ENCODE data around the gene ALG10B.
"Not testable (repeated sequence)": the region's sequence is repeated elsewhere in the genome, so short reads cannot be mapped to it uniquely, and the experiment has no call there.

ALG10B gene, protein sequence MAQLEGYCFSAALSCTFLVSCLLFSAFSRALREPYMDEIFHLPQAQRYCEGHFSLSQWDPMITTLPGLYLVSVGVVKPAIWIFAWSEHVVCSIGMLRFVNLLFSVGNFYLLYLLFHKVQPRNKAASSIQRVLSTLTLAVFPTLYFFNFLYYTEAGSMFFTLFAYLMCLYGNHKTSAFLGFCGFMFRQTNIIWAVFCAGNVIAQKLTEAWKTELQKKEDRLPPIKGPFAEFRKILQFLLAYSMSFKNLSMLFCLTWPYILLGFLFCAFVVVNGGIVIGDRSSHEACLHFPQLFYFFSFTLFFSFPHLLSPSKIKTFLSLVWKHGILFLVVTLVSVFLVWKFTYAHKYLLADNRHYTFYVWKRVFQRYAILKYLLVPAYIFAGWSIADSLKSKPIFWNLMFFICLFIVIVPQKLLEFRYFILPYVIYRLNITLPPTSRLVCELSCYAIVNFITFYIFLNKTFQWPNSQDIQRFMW

DNA sequence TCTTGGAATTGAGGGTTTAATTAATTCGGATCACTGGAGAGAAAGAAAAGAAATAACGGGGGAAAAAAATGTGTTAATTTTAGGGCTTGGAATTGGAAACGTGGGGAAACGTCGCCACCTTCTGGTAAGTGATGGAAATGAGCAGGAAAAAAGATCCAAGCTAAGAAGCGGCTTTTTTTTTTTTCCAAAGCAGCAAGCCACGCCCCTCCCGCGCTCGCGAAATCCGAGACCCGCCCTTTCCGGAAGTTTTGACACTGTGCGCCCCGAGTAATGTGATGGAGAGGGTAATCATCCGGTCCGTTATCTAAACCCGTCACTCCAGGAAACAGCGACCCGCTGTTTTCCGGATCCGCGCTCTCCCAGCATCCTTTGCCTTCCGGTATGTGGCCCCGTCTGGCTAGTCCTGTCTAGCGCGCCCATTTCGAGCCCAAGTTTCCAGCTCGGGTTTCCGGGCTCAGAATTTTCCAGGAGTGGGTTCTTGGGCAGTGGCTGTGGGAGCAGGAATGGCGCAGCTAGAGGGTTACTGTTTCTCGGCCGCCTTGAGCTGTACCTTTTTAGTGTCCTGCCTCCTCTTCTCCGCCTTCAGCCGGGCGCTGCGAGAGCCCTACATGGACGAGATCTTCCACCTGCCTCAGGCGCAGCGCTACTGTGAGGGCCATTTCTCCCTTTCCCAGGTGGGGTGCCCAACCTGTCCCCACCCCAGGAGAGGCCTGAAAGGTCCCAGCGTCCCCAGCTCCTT lies at the start of gene ALG10B:
ALG10B (plus strand) TSS at position 384 of the 739 bp plus-strand sequence; CDS start at position 504, 120 bp downstream.
- DNase-seq, result peak; percentile 96 to 99 (median 98)

DNA sequence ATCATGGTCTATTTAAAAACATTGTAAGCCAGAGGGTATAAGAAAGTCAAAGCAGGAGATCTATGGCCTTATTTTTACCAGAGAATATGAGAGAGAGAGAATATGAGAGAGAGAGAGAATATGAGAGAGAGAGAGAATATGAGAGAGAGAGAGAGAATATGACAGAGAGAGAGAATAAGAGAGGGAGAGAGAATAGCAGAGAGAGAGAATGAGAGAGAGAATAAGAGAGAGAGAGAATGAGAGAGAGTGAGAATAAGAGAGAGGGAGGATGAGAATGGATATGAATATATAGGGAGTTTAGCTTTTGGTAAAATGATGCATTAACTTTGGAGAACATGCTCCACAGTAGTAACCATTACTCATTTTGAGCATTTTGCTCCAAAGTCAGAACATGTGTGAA lies 48.0 kb upstream of the ALG10B start:
- DNase-seq, result no peak

DNA sequence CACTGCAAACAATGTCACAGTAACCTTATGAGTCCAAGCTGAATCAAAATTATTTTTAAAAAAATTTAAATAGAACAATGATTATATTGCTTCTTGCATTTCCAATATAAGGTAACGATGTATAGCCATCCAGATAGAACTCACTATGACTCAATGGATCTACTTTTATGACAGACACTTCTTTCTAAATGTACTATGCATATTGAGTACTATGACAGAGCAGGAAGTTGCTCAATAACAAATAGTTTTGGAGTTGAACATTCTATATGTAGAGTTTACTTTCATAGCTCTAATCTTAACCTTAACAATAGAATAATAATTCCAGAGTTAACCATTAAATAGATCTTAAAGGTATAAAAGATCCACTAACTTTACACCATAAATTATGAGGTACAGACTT lies 46.7 kb upstream of the ALG10B start:
- no peak for DNase-seq

DNA sequence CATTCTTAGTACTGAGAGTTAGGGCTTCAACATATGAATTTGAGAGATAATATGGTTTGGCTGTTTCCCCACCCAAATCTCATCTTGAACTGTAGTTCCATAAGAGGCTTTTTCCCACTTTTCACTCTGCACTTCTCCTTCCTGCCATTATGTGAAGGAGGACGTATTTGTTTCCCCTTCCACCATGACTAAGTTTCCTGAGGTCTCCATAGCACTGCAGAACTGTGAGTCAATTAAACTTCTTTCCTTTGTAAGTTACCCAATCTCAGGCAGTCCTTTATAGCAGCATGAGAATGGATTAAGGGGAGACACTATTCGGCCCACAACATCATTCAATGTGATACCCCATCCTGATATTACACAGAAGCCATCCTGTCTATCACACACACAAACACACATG lies 36.8 kb upstream of the ALG10B start:
- no peak for DNase-seq

DNA sequence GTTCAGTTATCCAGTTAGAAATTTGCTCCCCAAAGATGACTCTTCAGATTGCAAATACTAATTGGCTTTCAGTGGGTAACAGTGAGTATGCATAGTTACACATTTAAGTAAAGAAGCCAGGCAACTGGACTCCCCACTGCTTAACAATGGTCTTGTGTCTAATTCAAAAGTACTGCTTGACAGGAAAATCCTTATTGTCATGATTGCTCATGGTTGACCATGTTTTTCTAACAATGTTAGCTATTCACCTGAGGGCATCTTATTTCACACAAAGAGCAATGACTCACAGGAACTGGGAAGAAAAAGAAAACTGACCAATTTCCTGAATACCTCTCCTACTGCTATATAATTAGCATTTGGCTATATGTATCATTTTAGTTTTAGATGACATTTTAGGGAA lies 33.7 kb upstream of the ALG10B start:
- no peak for DNase-seq

DNA sequence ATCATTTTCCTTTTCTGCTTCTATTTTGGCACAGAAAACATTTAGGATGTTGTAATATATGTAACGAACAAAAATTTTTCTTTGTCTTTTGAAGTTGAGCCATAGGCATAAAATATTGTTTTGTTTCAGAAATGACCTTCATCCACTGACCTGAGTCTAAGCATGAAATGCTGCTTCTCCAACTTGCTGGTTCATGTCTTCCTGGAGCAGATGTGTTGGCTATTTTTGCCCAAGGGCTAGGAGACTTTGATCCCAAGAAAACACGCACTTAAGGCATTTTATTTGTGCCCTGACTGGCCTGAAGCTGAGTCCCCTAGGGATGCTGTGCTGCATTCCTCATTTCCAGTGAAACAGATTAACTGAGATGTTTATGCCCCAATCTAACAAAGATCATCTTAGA lies 27.2 kb upstream of the ALG10B start:
- no peak for DNase-seq

DNA sequence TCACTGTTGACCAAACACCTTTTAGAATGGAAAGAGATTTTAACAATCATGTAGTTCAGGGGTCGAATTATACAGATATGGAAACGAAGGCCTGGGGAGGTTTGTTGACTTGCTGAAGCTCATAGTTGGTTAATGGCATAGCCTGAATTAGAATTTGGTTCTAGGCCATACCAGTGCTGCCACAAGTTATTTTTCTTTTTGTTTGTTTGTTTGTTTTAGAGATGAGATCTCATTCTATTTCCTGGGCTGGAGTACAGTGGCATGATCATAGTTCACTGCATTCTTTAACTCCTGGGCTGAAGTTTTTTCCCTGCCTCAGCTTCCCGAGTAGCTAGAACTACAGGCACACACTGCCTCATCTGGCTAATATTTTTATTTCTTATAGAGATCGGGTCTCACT lies 25.4 kb upstream of the ALG10B start:
- DNase-seq, result no peak

DNA sequence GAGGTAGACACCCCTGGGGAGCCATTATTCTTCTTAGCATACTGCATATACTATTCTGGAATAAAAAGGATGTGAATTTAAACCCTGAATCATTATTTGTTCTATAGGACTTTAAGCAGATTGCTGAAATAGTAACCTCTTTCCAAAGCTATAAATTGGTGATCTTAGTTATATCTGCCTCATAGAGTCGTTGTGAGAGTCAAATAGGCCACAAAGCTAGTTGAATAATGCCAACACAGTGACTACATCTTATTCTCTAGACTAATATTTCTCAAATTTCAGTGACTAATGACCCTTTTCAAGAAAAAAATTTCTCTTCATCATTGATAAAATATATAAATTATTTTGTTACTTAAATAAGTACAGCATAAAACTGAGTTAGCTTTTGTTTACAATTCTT lies 13.6 kb upstream of the ALG10B start:
- not testable (repeated sequence) for DNase-seq

DNA sequence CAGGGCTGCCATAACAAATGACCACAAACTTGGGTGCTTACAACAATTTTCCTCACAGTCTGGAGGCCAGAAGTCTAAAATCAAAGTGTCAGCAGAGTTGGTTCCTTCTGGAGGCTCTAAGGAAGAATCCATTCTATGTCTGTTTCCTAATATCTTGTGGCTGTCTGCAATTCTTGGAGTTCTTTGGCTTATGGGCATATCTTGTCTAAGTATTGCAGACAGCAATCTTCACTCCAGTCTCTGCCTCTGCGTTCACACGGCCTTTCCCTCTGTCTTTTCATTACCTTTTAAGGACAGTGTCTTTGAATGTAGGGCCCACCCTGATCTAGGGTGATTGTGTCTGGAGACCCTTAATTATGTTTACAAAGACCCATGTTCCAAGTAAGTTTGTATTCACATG lies 5.4 kb downstream of the ALG10B start:
- DNase-seq, result not testable (repeated sequence)

DNA sequence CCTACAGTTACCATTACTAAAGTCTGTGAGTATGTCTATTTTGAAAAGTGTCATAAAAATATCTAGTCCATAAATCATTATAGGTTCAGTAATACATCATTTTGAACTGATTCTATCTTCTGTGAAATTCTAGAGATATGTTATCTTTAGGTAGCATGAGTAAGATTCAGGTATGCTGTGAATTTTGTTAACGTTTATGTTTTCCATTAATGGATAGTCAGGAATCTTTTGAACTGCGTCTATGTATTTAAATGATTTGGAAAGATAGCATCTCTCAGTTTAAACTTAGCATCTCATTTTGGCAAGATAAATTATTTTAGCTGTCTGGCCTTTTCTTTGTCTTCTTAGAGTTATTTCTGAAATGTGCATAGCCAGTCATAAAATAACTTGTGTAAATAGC lies 8.3 kb downstream of the ALG10B start:
- no peak for DNase-seq

DNA sequence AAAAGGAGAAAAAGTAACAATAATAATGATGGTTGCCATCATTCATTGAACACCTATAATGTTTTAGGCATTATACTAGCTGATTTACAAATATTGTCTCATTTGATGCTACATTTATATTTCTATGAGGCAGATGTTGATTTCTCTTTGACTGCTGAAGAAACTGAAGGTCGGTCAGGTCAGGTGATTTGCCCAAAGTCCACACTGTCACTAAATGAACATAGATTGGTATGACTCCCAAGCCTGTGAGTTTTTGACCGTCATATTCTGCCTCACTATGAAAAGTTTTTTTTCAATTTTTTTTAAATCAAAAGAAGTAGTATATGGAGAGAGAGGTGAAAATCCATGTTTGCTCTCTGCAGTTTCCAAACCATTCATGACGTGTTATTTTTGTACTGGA lies 10.8 kb downstream of the ALG10B start:
- DNase-seq, result no peak

DNA sequence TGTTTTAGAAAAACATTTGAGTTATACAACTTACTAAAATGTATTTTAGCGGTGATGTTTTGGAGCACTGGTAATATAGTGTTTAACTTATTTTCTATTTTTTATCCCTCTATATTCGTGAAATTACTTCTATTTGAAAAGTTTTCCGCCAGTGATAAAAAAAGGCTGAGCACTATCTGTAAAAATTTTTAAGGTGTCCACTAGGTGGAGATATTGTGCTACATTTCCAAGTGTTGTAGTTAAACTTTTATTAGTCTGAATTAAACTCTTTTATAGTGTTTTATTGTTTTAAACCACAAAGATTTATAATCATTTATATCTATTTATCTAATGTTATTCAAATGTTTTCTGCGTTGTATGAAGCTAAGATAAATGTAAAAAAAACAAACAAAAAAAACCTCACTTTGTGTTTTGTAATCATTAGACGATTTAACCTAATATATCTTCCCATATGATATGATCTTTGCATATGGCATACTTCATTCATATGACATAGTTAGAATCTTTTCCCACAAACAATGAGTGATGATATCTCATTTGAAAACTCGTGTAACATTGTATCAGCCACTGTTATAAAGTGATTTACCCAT lies 11.8 kb downstream of the ALG10B start:
- DNase-seq, result peak; percentile 51 to 79 (median 70)

DNA sequence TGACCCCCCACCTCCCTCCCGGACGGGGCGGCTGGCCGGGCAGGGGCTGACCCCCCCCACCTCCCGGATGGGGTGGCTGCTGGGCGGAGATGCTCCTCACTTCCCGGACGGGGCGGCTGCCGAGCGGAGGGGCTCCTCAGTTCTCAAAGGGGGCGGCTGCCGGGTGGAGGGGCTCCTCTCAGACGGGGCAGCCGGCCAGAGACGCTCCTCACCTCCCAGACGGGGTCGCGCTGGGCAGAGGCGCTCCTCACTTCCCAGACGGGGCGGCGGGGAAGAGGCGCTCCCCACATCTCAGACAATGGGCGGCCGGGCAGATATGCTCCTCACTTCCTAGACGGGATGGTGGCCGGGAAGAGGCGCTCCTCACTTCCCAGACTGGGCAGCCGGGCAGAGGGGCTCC lies 13.8 kb downstream of the ALG10B start:
- not testable (repeated sequence) for DNase-seq

DNA sequence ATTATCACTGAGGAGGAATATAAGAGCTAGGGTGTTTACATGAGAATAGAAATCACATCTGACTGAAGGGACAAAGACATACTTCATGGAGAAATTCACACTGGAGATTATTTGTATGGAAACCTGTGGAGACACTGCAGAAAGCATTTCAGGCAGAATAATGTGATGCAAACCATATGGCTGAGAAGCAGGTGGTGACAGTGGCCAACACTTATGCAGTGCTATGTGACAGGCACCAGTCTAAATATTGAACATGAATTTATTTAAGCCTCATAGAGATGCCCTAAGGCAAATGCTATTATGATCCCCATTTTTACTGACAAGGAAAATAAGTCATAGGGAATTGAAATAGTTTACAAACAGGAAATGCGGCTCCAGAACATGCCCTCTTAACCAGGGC lies 16.2 kb downstream of the ALG10B start:
- DNase-seq, result no peak

DNA sequence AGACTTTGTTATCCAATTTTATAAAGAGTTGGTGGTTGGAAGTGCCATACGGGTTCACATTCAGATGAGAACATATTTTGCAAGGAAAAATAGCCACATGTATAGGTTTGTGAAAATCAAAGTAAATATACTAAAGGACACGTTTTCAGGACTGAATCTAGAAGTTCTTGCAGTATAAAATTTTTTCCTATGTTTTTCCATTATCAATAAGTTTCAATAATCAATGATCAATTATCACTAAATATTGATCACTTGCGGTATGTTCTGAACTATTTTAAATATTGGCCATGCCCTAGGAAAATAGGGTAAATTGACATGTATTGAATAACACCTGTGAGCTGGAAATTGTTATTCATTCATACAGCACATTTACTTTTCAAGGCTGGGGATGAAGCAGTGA lies 25.9 kb downstream of the ALG10B start:
- DNase-seq, result no peak

DNA sequence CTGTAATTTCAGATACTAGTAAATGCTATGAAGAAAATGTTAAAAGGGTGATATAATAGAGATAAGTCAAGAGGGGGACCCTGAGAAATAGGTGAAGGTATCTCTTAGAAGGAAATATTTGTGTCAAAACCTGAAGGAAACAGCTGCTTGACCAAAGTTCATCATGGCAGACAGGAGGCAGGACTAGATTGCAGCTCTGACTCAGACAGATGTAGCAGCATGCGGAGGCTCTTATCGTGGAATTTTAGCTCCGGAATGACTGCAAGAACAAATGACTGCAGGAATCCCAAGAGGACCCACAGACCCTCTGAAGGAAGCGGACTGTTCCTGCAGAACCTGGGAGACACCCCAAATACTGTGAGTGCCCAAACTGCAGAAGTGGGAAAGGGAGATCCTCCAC lies 26.7 kb downstream of the ALG10B start:
- not testable (repeated sequence) for DNase-seq

DNA sequence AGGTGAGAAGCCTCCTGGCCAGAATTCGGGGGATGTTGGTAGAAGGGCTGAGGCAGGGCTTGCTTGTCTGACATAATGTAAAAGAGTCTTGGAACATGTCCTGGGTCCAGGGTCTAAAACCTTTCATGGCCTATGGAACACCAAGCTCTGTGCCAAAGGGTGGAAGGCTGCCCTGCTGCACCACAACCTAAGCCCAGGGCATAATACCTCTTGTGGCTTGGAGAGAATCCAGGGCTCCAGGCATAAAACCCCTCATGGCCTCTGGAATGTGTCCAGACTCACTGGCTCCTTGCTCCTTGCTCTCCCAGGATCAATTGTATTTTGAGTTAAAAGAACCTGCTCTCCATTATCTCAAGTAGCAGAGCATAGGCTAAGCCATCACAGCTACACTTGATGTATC lies 27.3 kb downstream of the ALG10B start:
- DNase-seq, result not testable (repeated sequence)

DNA sequence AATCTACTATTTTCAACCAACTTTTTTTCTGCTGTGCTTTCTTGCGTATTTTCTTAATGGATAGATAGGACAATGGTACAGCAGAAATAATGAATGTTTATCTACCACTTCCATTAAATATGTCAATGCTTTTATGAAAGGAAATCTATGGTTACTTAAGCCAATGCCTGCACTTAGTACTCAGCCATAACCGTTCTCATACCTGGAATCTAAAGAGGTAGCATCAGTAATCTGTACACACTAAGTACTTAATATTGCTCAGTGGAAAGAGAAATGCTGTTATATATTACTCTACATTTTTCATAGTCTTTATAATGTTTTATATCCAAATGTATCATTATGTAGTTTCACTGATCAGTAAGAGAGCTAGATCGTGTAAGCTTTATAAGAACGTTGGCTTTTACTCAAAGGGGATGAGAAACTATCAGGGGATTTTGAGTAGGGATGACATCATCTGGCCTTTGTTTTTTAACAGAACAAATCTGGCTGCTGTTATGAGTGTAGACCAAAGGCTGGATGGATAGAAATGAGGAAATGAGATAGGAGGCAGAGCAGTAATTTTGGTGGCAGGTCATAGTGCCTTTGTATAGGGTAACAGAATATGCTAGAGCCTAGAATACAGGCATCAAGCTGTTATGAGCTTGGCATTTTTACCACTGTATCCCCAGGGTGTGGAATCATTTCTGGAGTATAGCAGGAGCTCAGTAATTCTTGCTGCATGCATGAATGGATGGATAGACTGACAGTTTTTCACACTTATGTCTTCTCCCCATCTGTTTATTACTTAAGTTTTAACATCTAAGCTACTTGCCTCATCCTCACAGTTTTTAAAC lies 34.0 kb downstream of the ALG10B start:
- peak; percentile 67 to 85 (median 74) for DNase-seq

DNA sequence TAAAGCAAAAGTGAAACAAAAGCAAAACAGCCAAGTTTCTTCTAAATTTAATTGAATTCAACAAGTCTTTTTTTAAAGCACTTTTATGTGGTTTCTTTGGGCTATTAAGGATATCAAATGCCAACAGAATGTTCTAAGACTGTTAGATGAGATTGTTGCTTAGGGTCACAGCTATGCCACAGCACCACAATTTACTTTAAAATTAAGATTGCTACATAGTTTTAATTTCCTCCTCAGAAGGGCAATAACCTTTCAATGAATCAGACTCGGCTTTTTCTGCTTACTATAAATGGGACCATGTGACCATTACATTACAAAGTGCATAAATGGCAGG lies 34.6 kb downstream of the ALG10B start:
- DNase-seq, result not testable (repeated sequence)

DNA sequence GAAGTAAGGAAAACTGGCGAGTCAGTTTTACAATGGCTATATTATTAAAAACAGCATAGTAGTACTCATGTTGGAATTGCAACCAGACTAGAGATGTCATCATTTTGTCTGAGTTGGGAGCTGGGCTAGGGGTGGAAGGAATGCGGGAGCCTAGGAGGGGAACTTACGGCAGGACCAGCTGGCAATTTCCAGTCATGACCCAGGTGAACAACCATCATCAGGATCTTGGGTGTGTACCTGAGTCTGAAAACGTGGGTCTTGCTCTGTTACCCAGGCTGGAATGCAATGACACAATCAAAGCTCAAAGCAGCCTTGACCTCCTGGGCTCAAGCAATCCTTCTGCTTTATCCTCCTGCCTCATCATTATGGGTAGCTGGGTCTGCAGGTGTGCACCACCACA lies 50.9 kb downstream of the ALG10B start:
- DNase-seq, result no peak

DNA sequence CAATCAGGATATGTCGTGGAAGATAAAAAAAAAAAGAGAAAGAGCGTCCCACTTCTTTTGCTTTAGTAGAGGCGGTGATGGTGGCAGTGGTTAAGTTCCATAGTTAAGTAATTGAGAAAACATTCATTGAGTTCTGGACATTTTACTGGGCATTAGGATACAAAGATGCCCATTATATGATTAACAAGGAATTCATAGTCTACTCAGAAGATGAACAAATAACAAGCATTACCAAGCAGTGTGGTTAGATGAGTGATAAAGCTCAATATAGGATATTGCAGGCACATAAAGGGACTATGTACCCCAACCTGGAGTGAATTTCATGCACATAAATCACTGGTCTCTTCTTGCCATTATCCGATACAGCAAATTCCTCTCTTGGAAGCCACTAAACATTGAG lies 53.7 kb downstream of the ALG10B start:
- no peak for DNase-seq

DNA sequence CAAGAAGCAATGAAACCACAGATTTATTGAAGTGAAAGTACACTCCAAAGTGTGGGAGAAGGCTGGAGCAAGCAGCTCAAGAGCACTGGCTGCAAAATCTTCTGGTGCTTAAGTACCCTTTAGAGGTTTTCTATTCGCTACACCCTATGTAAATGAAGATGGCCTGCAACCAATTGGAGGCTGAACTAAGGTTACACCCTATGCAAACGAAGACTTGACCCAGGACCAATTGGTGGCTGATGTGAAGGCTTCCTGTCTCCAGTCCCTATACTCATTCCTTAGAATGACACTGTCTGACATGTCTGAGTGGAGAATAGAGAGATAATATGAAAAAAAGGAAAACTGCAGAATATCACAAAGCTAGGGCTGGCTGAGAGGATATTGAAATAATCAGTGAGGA lies 57.2 kb downstream of the ALG10B start:
- no peak for DNase-seq

DNA sequence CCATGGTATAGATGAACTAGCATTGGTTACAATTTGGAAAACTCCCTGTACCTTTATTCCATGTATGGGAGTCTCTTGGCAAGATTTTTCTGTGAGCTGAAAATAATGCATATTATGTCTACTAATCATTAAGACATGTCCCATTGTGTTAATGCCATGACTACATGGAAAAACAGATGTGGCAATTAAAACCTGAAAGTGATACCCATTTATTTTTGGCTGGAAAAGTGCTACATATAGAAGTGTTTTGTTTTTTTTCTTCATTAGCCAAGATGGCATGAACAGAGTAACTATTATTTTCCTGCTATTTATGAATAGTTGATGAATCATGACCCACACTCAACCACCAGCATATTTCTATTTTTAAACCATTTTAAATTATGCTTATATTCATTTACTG lies 58.2 kb downstream of the ALG10B start:
- DNase-seq, result no peak
